ENCODE data around the gene EPS15. TPM values are rescaled to one million over a fixed set of nuclear protein-coding genes. Genes with fewer than 3 reads are reported as not detected.
"Not testable (repeated sequence)": the region's sequence is repeated elsewhere in the genome, so short reads cannot be mapped to it uniquely, and the experiment has no call there.

EPS15 gene
- total and polyA plus RNA-seq, 8 donors: 13.3 to 139 (median 46.8) TPM

- Histone ChIP-seq H3K4me3 (no peak overlapping the region), H3K27ac (no peak overlapping the region), H3K27me3 (no peaks in the 10 kb centered on the region), H3K9me3 (no peaks in the 10 kb centered on the region), H3K36me3 (peaks cover 0 to 57% (median 45%) of the 10 kb centered on the region in 4 donors), H3K4me1 (no peaks in the 10 kb centered on the region)
- intact Hi-C loops (cut with DNase I; ENCODE audit: low total_unique reads): no loop called here
- DNase-seq: no peak
- TF ChIP-seq EP300 (IDR thresholded peaks at IDR 0.05): no peak
- TF ChIP-seq CTCF (IDR thresholded peaks at IDR 0.05): no peak
- TF ChIP-seq POLR2AphosphoS5 (IDR thresholded peaks at IDR 0.05): no peak
- TF ChIP-seq POLR2A (IDR thresholded peaks at IDR 0.05): no peak
- 88 to 96% (median 92%) methylated on average over 1 of the region's 1 CpG for WGBS, 5 donors
Observed at GRCh38 chr1:51392241-51392640, 126.8 kb downstream of the EPS15 start.

DNA sequence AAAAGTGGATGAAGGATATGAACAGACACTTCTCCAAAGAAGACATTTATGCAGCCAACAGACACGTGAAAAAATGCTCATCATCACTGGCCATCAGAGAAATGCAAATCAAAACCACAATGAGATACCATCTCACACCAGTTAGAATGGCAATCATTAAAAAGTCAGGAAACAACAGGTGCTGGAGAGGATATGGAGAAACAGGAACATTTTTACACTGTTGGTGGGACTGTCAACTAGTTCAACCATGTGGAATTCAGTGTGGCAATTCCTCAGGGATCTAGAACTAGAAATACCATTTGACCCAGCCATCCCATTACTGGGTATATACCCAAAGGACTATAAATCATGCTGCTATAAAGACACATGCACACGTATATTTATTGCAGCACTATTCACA is 128.4 kb downstream of the EPS15 start:
- 54 to 96% (median 89%) methylated on average over 1 to 2 of the region's 2 CpGs for WGBS, 5 donors
- H3K27me3 ChIP-seq; H3K27ac ChIP-seq; H3K9me3 ChIP-seq; H3K4me3 ChIP-seq; intact Hi-C loops (cut with DNase I; ENCODE audit: low total_unique reads); DNase-seq; H3K4me1 ChIP-seq: not testable (repeated sequence)
- peaks cover 0 to 50% (median 38%) of the 10 kb centered on the region in 4 donors for H3K36me3 ChIP-seq

DNA sequence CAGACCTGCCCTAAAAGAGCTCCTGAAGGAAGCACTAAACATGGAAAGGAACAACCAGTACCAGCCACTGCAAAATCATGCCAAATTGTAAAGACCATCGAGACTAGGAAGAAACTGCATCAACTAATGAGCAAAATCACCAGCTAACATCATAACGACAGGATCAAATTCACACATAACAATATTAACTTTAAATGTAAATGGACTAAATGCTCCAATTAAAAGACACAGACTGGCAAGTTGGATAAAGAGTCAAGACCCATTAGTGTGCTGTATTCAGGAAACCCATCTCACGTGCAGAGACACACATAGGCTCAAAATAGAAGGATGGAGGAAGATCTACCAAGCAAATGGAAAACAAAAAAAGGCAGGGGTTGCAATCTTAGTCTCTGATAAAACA is 131.8 kb downstream of the EPS15 start:
- Histone ChIP-seq H3K9me3 (peaks cover 0 to 16% (median 8%) of the 10 kb centered on the region in 4 donors), H3K36me3 (peaks cover 0 to 52% (median 50%) of the 10 kb centered on the region in 4 donors)
- 75 to 100% (median 84%) methylated on average over 1 to 2 of the region's 3 CpGs for WGBS, 5 donors
- intact Hi-C loops (cut with DNase I; ENCODE audit: low total_unique reads); DNase-seq; H3K4me3 ChIP-seq; H3K4me1 ChIP-seq; H3K27ac ChIP-seq; H3K27me3 ChIP-seq: not testable (repeated sequence)

DNA sequence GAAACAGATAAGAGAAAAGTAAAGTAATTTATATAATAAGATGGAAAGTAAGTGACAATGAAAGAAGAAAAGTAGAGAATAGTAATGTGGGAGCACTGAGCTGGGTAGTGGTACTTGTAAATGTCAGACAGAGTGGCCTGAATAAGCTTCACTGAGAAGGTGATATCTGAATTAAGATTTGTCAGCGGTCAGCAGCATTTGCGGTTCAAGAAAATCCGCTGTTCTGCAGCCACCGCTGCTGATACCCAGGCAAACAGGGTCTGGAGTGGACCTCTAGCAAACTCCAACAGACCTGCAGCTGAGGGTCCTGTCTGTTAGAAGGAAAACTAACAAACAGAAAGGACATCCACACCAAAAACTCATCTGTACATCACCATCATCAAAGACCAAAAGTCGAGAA is 132.8 kb downstream of the EPS15 start:
- Histone ChIP-seq H3K9me3 (peaks cover 0 to 16% (median 8%) of the 10 kb centered on the region in 4 donors), H3K36me3 (peaks cover 0 to 44% (median 40%) of the 10 kb centered on the region in 4 donors)
- H3K4me1 ChIP-seq; intact Hi-C loops (cut with DNase I; ENCODE audit: low total_unique reads); H3K4me3 ChIP-seq; DNase-seq; H3K27me3 ChIP-seq; H3K27ac ChIP-seq: not testable (repeated sequence)
- WGBS, 5 donors: 93 to 100% (median 99%) methylated on average over 5 of the region's 5 CpGs

GRCh38 chr1:51385776-51386175 is 133.3 kb downstream of the EPS15 start:
- intact Hi-C loops (cut with DNase I; ENCODE audit: low total_unique reads): no loop called here
- Histone ChIP-seq H3K27me3 (no peaks in the 10 kb centered on the region), H3K4me3 (no peak overlapping the region), H3K4me1 (no peaks in the 10 kb centered on the region), H3K9me3 (peaks cover 0 to 16% (median 8%) of the 10 kb centered on the region in 4 donors), H3K36me3 (peaks cover 0 to 49% (median 41%) of the 10 kb centered on the region in 4 donors), H3K27ac (no peak overlapping the region)
- no peak for TF ChIP-seq POLR2AphosphoS5 (IDR thresholded peaks at IDR 0.05)
- TF ChIP-seq EP300 (IDR thresholded peaks at IDR 0.05): no peak
- no peak for TF ChIP-seq POLR2A (IDR thresholded peaks at IDR 0.05)
- TF ChIP-seq CTCF (IDR thresholded peaks at IDR 0.05): no peak
- no peak for DNase-seq
- WGBS, 5 donors: 97 to 99% (median 97%) methylated on average over 2 of the region's 2 CpGs

DNA sequence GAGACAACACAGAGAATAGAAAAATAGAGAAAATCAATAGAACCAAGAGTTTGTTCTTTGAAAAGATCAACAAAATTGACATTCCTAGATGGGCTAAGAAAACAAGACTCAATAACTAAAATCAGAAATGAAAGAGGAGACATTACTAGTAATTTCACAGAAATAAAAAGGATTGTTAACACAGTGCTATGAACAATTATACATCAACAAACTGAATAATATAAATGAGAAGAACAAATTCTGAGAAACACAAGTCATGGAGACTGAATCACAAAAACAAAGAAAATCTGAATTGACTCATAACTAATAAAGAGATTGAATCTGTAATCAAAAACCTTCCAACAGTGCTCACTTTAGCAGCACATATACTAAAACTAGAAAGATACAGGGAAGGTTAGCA is 137.1 kb downstream of the EPS15 start:
- Histone ChIP-seq H3K27ac (no peak overlapping the region), H3K9me3 (peaks cover 0 to 18% (median 10%) of the 10 kb centered on the region in 4 donors), H3K4me1 (no peaks in the 10 kb centered on the region), H3K27me3 (no peaks in the 10 kb centered on the region), H3K4me3 (no peak overlapping the region), H3K36me3 (peaks cover 0 to 79% (median 73%) of the 10 kb centered on the region in 4 donors)
- DNase-seq: no peak
- no peak for TF ChIP-seq POLR2AphosphoS5 (IDR thresholded peaks at IDR 0.05)
- intact Hi-C loops (cut with DNase I; ENCODE audit: low total_unique reads): no loop called here

All from stomach (tissue), 9 donors.